C4-2B (cell line): ENCODE measurements around the gene FOXL3.

ENCODE experiments used
- CTCF ChIP-seq: fragments of 450-650 bp; conservative IDR thresholded peaks from 2 replicates; pipeline ENCODE4 v1.5.1; 2017; ENCODE audit warnings: mild to moderate bottlenecking
- ZFX ChIP-seq: fragments of 450-650 bp; IDR thresholded peaks from 2 replicates; pipeline ENCODE4 v1.6.1; 2017

GRCh38 chr7:286266-286665 lies 3.7 kb upstream of the FOXL3 start:
- TF ChIP-seq CTCF: no peak
- no peak for TF ChIP-seq ZFX
